ENCODE results near the gene ARHGEF7. TPM values are rescaled to one million over a fixed set of nuclear protein-coding genes. Genes with fewer than 3 reads are reported as not detected.

Gene ARHGEF7
- total RNA-seq, 1 experiment from 2014 or later = 47.3 TPM

GRCh38 chr13:111251646-111252445, 136.7 kb downstream of the ARHGEF7 start (continued):
- TF ChIP-seq PRDM15 (CRISPR knock-in tag; IDR thresholded peaks at IDR 0.05) = no peak
- TF ChIP-seq ZNF396 (CRISPR knock-in tag; IDR thresholded peaks at IDR 0.05; ENCODE audit: borderline replicate concordance) = no peak
- no peak for TF ChIP-seq CREM (CRISPR knock-in tag; IDR thresholded peaks at IDR 0.05)
- no peak for TF ChIP-seq ELF4 (CRISPR knock-in tag; IDR thresholded peaks at IDR 0.05; ENCODE audit: low read depth)
- no peak for TF ChIP-seq ZNF532 (CRISPR knock-in tag; IDR thresholded peaks at IDR 0.05; ENCODE audit: borderline replicate concordance)

GRCh38 chr13:111252446-111253364, 137.6 kb downstream of the ARHGEF7 start:
- CTCF ChIA-PET = no interaction called here
- H3K36me3 Mint-ChIP-seq = peaks cover 22% of the 10 kb centered on the region
- peaks cover 2% of the 10 kb centered on the region; the same call in 1 of the 2 replicates for H3K4me1 Mint-ChIP-seq
- DNase-seq (ENCODE audit: low spot score) (no peak), ATAC-seq (no peak)
- H3K27ac Mint-ChIP-seq = peak overlapping the region; percentile 22; the same call in 1 of the 2 replicates
- POLR2A ChIA-PET = no interaction called here
- H3K4me3 Mint-ChIP-seq = no peak overlapping the region
- H3K9me3 Mint-ChIP-seq = no peaks in the 10 kb centered on the region
- H3K27me3 Mint-ChIP-seq (ENCODE audit: low read depth) = no peaks in the 10 kb centered on the region
- TF ChIP-seq TEAD1 (CRISPR knock-in tag; IDR thresholded peaks at IDR 0.05) (no peak), ZBTB21 (CRISPR knock-in tag; IDR thresholded peaks at IDR 0.05; ENCODE audit: borderline replicate concordance) (no peak), RELA (CRISPR knock-in tag; IDR thresholded peaks at IDR 0.05; ENCODE audit: borderline replicate concordance) (no peak), PREB (CRISPR knock-in tag; IDR thresholded peaks at IDR 0.05; ENCODE audit: borderline replicate concordance) (no peak), ZSCAN18 (CRISPR knock-in tag; IDR thresholded peaks at IDR 0.05) (no peak), USF2 (CRISPR knock-in tag; IDR thresholded peaks at IDR 0.05) (no peak), CTCF (IDR thresholded peaks at IDR 0.05) (no peak), HMGA2 (CRISPR knock-in tag; IDR thresholded peaks at IDR 0.05) (no peak), ZNF423 (CRISPR knock-in tag; IDR thresholded peaks at IDR 0.05) (no peak), ZNF416 (CRISPR knock-in tag; IDR thresholded peaks at IDR 0.05) (no peak), ZNF396 (CRISPR knock-in tag; IDR thresholded peaks at IDR 0.05; ENCODE audit: borderline replicate concordance) (no peak), MAX (CRISPR knock-in tag; IDR thresholded peaks at IDR 0.05) (no peak), FOXK1 (CRISPR knock-in tag; IDR thresholded peaks at IDR 0.05) (no peak)
